Endodermal cell (in vitro differentiated cells): ENCODE results near the gene DCAF15. TPM values are rescaled to one million over a fixed set of nuclear protein-coding genes. Genes with fewer than 3 reads are reported as not detected.
A peak's percentile ranks its signal among the peaks of the same experiment; 100 is the strongest.

Experiments used
- DNase-seq: peaks from one replicate; pipeline ENCODE4 v3.0.0-alpha.2; 2017
- H3K27ac ChIP-seq: 2 replicates; pipeline ENCODE4 v1.5.1; 2013; ENCODE audit warnings: mild to moderate bottlenecking, low read depth, low read length, moderate library complexity
- H3K27me3 ChIP-seq: 2 replicates; pipeline ENCODE4 v1.6.1; 2013; ENCODE audit warnings: mild to moderate bottlenecking, low read length, moderate library complexity; ENCODE audit not compliant: insufficient read depth, control insufficient read depth, poor library complexity, severe bottlenecking
- H3K36me3 ChIP-seq: 2 replicates; pipeline ENCODE4 v1.7.0; 2013; ENCODE audit warnings: mild to moderate bottlenecking, low read length, moderate library complexity; ENCODE audit not compliant: control insufficient read depth, insufficient read depth
- H3K4me1 ChIP-seq: one replicate; pipeline ENCODE4 v1.7.0; 2013; ENCODE audit warnings: low read length; ENCODE audit not compliant: control insufficient read depth, insufficient read depth
- H3K4me3 ChIP-seq: 2 replicates; pipeline ENCODE4 v1.5.1; 2013; ENCODE audit warnings: mild to moderate bottlenecking, low read length, moderate library complexity
- H3K9ac ChIP-seq: 2 replicates; pipeline ENCODE4 v1.6.1; 2013; ENCODE audit warnings: mild to moderate bottlenecking, low read length, moderate library complexity; ENCODE audit not compliant: poor library complexity, severe bottlenecking; ENCODE audit errors: extremely low read depth
- H3K9me3 ChIP-seq: 2 replicates; pipeline ENCODE4 v1.6.1; 2013; ENCODE audit warnings: mild to moderate bottlenecking, low read length, moderate library complexity; ENCODE audit not compliant: control insufficient read depth
- H3K27ac Mint-ChIP-seq: 2 replicates; pipeline ENCODE4 v1.8.0; 2020; ENCODE audit warnings: mixed read lengths
- H3K27me3 Mint-ChIP-seq: 2 replicates; pipeline ENCODE4 v1.8.0; 2021; ENCODE audit warnings: mild to moderate bottlenecking, mixed read lengths; ENCODE audit not compliant: insufficient read depth
- H3K36me3 Mint-ChIP-seq: 2 replicates; pipeline ENCODE4 v1.8.0; 2020; ENCODE audit warnings: low read depth, mixed read lengths
- H3K4me1 Mint-ChIP-seq: 2 replicates; pipeline ENCODE4 v1.8.0; 2020; ENCODE audit warnings: mixed read lengths
- H3K4me3 Mint-ChIP-seq: 2 replicates; pipeline ENCODE4 v1.8.0; 2020; ENCODE audit warnings: mild to moderate bottlenecking, moderate library complexity, mixed read lengths
- H3K9me3 Mint-ChIP-seq: 2 replicates; pipeline ENCODE4 v1.8.0; 2020; ENCODE audit warnings: mild to moderate bottlenecking, mixed read lengths
- WGBS, 2 experiments: methylation state at CpG; one replicate each; pipeline versions ENCODE4 v1.1.5 to v1.1.7; 2013; ENCODE audit warnings: missing lambda C conversion rate in 2 of 2, mixed read lengths in 1 of 2; ENCODE audit not compliant: insufficient coverage in 1 of 2, insufficient read length in 1 of 2; 5-methylcytosine and 5-hydroxymethylcytosine counted together
- total RNA-seq, 2 donors: library from RNA; stranded (reverse); fragmentation: NEBNext Ultra II Directional in 1 of 2; extraction: Animal tissue kit (Norgen Biotek cat#: 25700) in 1 of 2; gene quantifications; 2 replicates in 1 of 2; 3 replicates in 1 of 2; pipeline ENCODE4 v1.2.1, GENCODE V29; 2021
- TF ChIP-seq, protein P1 (sequence below): fragments of 200-600 bp; sonication (generic); conservative IDR thresholded peaks from 2 replicates; pipeline ENCODE4 v1.5.0; 2021; ENCODE audit warnings: antibody characterized with exemption, mild to moderate bottlenecking

DCAF15 gene
- total RNA-seq, 2 donors from 2014 or later = 62.4 to 72.9 TPM

DNA sequence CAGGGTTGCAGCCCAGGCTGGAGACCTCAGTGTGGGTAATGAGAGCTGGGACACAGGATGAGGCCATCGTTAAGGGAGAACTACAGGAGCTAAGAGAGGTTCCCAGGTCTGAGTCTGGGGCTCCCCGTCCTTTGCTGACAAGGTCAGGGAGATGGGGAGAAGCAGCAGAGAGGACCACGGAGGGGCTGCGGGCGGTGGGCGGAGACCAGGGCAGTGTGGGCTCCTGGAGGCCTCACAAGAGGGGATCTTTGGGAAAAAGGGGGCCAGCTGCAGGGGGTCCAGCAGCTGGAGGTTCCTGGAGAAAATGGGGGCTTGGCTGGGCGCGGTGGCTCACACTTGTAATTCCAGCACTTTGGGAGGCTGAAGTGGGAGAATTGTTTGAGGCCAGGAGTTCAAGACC lies 37.8 kb downstream of the DCAF15 start:
- TF ChIP-seq, protein P1, sequence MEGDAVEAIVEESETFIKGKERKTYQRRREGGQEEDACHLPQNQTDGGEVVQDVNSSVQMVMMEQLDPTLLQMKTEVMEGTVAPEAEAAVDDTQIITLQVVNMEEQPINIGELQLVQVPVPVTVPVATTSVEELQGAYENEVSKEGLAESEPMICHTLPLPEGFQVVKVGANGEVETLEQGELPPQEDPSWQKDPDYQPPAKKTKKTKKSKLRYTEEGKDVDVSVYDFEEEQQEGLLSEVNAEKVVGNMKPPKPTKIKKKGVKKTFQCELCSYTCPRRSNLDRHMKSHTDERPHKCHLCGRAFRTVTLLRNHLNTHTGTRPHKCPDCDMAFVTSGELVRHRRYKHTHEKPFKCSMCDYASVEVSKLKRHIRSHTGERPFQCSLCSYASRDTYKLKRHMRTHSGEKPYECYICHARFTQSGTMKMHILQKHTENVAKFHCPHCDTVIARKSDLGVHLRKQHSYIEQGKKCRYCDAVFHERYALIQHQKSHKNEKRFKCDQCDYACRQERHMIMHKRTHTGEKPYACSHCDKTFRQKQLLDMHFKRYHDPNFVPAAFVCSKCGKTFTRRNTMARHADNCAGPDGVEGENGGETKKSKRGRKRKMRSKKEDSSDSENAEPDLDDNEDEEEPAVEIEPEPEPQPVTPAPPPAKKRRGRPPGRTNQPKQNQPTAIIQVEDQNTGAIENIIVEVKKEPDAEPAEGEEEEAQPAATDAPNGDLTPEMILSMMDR = no peak
- no peak overlapping the region for H3K9ac ChIP-seq
- peaks cover 10% of the 10 kb centered on the region for H3K36me3 ChIP-seq
- H3K4me3 Mint-ChIP-seq = no peak overlapping the region
- no peak overlapping the region for H3K4me3 ChIP-seq
- peak overlapping the region; percentile 81 for H3K27ac Mint-ChIP-seq
- H3K9me3 Mint-ChIP-seq = no peaks in the 10 kb centered on the region
- H3K27ac ChIP-seq = no peak overlapping the region
- DNase-seq = no peak
- peaks cover 22% of the 10 kb centered on the region for H3K4me1 Mint-ChIP-seq
- no peaks in the 10 kb centered on the region for H3K4me1 ChIP-seq
- peaks cover 42% of the 10 kb centered on the region for H3K36me3 Mint-ChIP-seq
- no peaks in the 10 kb centered on the region for H3K27me3 ChIP-seq
- H3K27me3 Mint-ChIP-seq = no peaks in the 10 kb centered on the region
- H3K9me3 ChIP-seq = no peaks in the 10 kb centered on the region
- 91 to 100% methylated on average over 2 to 8 of the region's 8 CpGs for WGBS, 2 experiments

DNA sequence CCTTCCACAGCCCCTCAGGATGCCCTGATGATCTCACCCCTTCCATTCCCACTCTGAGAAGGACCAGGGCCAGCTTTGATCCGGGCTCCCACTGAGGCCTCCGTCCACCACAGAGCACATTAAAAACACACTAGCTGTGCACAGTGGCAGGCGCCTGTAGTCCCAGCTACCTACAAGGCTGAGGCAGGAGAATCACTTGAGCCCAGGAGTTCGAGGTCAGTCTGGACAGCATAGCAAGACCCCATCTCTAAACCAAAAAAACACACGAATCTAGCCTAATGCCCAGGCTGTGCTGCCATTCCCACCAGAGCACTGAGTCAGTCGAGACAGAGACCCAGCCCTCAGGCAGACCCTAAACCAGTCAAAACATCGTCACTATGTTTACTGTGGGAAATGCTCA lies 39.7 kb downstream of the DCAF15 start:
- Histone ChIP-seq H3K4me3 (no peak overlapping the region), H3K9me3 (no peaks in the 10 kb centered on the region), H3K4me1 (no peaks in the 10 kb centered on the region), H3K36me3 (peaks cover 10% of the 10 kb centered on the region), H3K9ac (no peak overlapping the region), H3K27ac (no peak overlapping the region), H3K27me3 (no peaks in the 10 kb centered on the region)
- Mint-ChIP-seq H3K27me3 (no peaks in the 10 kb centered on the region), H3K4me1 (peaks cover 18% of the 10 kb centered on the region), H3K9me3 (no peaks in the 10 kb centered on the region), H3K27ac (no peak overlapping the region), H3K36me3 (peaks cover 42% of the 10 kb centered on the region), H3K4me3 (no peak overlapping the region)
- 88 to 91% methylated on average over 5 to 7 of the region's 7 CpGs for WGBS, 2 experiments
- DNase-seq = no peak
- TF ChIP-seq, protein P1 = no peak

DNA sequence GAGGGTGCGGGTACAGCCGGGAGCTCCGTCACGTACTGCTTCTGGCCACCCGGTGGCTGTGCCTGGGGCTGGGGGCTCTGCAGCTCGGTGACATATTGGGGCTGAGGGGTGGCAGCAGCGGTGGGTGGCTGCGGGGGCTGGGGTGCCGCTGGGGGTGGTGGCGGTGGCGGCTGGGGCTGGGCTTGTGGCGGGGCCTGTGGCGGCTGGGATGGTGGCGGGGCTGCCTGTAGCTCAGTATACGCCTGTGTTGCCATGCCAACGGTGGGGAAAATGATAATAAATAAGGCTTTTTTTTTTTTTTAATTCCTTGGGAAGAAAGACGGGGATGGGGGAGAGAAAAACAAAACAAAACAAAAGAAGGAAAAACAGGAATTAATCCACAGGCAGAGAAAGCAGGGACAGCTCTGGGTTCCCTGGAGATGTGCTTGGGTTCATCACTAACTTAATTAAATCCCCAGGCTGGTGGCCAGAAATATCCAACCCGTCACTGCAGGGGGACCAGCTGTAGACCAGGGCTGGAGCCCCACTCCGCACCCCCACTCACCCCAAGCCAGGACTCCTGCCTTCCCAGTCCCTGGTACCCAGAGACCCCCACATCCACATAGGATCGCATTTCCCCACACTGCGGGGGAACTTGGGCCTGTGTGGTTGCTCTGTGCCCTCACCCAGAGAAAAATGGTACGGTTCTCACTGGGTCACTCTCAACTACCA lies 41.4 kb downstream of the DCAF15 start:
- WGBS, 2 experiments = 96 to 100% methylated on average over 3 to 22 of the region's 22 CpGs
- Mint-ChIP-seq H3K4me1 (peaks cover 13% of the 10 kb centered on the region), H3K27me3 (no peaks in the 10 kb centered on the region), H3K27ac (no peak overlapping the region), H3K9me3 (peaks cover 2% of the 10 kb centered on the region), H3K4me3 (no peak overlapping the region), H3K36me3 (peaks cover 49% of the 10 kb centered on the region)
- Histone ChIP-seq H3K9ac (no peak overlapping the region), H3K27ac (no peak overlapping the region), H3K27me3 (no peaks in the 10 kb centered on the region), H3K4me3 (no peak overlapping the region), H3K36me3 (peaks cover 22% of the 10 kb centered on the region), H3K4me1 (no peaks in the 10 kb centered on the region), H3K9me3 (peaks cover 3% of the 10 kb centered on the region)
- TF ChIP-seq, protein P1 = no peak
- DNase-seq = no peak
